GM13977 (cell line): ENCODE measurements around the gene MYOF.
"Not testable (repeated sequence)": the region's sequence is repeated elsewhere in the genome, so short reads cannot be mapped to it uniquely, and the experiment has no call there.

Experiments used
- DNase-seq: peaks from one replicate; pipeline ENCODE4 v3.0.0; 2012; ENCODE audit warnings: low spot score
- in situ Hi-C: fragments of 300-500 bp; cut with MboI; formaldehyde crosslinking; loops from one replicate; pipeline ENCODE4 v1.12.0; 2022; ENCODE audit warnings: low sequenced_read_pairs, low pct_unique_long_range_greater_than_20kb, mixed read lengths, inconsistent platforms; ENCODE audit not compliant: unreplicated experiment
- TF ChIP-seq, protein P1 (sequence below): IDR thresholded peaks from 2 replicates; pipeline ENCODE4 v1.5.1; 2012; ENCODE audit warnings: mild to moderate bottlenecking, control low read depth; ENCODE audit not compliant: insufficient read depth; ENCODE audit errors: extremely low read depth, missing control alignments

The MYOF gene

DNA sequence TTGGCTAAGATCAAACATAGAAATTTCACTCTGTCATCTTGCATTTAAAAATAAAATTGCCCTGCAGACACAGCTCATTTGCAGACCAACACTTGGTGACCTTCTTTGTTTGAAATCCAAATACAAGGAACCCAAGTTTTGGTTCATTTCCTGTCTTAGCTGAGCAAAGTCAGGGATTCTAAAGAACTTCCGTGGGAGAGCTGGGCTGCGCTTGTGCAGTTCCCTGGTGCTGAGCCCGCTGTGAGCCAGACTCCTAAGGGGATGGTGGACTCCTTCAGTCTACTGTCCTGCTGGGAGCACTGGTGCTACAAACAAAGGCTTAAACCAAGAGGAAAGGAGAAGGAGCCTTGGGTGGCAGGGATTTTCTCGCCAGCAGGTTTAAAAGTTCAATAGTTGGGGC lies 60.0 kb downstream of the MYOF start:
- DNase-seq: no peak
- in situ Hi-C loops: no loop called here
- TF ChIP-seq, protein P1, sequence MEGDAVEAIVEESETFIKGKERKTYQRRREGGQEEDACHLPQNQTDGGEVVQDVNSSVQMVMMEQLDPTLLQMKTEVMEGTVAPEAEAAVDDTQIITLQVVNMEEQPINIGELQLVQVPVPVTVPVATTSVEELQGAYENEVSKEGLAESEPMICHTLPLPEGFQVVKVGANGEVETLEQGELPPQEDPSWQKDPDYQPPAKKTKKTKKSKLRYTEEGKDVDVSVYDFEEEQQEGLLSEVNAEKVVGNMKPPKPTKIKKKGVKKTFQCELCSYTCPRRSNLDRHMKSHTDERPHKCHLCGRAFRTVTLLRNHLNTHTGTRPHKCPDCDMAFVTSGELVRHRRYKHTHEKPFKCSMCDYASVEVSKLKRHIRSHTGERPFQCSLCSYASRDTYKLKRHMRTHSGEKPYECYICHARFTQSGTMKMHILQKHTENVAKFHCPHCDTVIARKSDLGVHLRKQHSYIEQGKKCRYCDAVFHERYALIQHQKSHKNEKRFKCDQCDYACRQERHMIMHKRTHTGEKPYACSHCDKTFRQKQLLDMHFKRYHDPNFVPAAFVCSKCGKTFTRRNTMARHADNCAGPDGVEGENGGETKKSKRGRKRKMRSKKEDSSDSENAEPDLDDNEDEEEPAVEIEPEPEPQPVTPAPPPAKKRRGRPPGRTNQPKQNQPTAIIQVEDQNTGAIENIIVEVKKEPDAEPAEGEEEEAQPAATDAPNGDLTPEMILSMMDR: no peak

DNA sequence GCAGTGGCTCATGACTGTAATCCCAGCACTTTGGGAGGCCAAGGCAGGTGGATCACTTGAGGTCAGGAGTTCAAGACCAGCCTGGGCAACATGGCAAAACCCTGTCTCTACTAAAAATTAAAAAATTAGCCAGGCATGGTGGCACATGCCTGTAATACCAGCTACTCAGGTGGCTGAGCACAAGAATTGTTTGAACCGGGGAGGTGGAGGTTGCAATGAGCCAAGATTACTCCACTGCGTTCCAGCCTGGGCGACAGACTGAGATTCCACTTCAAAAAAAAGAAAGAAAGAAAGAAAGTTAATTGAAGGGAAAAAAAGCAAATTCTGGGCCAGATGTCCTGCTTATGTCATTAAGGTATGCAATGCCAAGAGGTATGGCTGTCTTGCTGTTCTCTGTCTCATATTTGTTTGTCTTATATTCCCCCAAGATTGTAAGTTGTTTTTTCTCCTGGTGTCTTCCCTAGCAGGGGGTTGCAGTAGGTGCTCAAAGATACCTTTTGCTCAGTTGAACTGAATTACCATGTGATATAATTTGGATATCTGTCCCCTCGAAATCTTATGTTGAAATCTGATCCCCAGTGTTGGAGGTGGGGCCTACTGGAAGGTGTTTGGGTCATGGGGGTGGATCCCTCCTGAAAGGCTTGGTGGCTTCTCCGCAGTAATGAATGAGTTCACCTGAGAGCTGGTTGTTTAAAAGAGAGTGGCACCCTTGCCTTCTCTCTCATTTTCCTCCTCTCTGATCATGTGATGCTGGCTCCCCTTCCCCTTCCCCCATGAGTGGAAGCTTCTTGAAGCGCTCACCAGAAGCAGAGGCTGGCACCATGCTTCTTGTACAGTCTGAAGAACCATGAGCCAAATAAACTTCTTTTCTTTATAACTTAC lies 60.9 kb downstream of the MYOF start:
- in situ Hi-C loops: no loop called here
- no peak for DNase-seq
- TF ChIP-seq, protein P1: no peak

DNA sequence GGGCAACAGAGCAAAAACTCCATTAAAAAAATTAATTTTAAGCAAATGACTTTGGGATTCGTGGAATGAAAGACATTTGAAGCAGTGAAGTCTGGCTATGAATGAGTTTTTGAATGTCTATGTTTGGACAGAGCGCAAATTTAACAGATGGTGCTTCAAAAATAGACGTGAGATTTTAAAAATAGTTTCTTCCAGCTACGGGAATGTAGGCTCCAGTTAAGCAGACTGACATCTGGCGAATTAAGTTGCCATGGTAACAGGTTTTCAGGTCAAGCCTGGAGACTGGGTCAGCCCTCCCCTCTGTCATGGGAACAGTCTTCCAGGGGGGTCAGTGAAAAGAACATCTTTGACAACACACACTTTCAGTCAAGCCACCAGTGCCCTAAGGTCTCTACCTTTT lies 62.0 kb downstream of the MYOF start:
- TF ChIP-seq, protein P1: no peak
- in situ Hi-C loops: no loop called here
- DNase-seq: no peak

DNA sequence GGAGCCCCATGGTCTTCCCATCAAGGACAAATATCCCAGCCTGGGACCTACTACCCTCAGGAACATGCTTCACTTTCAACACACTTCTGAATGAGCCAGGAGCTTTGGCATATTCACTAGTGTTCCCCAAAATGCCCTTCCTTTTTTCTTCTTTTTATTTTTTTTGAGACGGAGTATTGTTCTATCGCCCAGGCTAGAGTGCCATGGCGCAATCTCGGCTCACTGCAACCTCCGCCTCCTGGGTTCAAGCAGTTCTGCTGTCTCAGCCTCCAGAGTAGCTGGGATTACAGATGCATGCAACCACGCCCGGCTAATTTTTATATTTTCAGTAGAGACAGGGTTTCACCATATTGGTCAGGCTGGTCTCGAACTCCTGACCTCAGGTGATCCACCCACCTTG lies 63.1 kb downstream of the MYOF start:
- in situ Hi-C loops, DNase-seq: not testable (repeated sequence)

DNA sequence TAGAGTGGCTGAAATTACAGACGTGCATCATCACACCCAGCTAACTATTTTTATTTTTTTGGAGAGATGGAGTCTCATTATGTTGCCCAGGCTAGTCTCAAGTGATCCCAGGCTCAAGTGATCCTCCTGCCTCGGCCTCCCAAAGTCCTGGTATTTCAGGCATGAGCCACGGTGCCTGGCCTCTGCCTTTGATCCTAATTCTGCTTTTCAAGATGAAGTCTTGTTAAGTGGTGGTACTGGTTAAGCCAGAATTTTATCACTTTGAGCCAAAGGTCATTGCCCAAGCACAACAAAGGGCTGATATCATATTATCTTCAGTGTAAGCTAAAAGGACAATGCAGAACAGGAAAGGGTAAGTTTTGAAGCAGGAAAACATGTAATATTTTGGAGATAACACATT lies 64.2 kb downstream of the MYOF start:
- in situ Hi-C loops: no loop called here
- TF ChIP-seq, protein P1: no peak
- no peak for DNase-seq

DNA sequence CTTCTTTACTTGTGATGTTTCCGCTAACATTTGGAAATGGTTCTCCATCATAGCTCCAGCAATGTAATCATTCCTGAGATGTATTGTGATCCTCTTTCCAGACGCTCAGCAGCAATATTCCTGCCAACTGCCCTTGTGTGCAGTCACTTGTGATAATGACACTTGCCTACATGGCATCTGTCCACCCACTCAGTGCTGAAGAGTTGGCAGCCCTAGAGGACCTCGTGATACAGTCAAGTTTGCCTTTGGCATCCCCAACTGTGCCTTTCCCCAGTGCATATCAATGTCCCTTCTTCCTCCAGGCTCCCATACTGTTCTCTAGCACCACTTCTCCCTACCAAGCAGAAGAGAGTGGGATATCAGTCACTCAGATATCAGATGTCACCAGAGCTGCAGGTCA lies 64.9 kb downstream of the MYOF start:
- no peak for DNase-seq
- TF ChIP-seq, protein P1: no peak
- in situ Hi-C loops: no loop called here

DNA sequence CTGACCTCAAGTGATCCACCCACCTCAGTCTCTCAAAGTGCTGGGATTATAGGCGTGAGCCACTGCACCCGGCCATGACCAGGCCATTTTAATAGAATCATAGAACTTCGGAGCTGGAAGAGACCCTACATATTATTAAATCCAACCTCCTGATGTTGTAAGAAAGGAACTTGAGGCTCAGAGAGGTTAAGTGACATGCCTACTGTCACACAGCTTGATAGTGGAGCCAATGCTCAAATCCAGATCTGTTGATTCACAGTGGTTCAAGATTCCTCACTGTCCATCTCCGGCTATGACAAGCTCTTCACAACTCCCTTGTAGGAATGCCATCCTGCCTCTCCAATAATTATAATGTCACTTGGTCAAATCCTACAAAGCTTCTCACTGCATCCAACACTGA lies 65.3 kb downstream of the MYOF start:
- no peak for DNase-seq
- in situ Hi-C loops: no loop called here
- TF ChIP-seq, protein P1: no peak
